Left ventricle myocardium inferior (tissue), 1 donor: ENCODE measurements around the gene ZNF710. TPM values are rescaled to one million over a fixed set of nuclear protein-coding genes. Genes with fewer than 3 reads are reported as not detected.
A peak's percentile ranks its signal among the peaks of the same experiment; 100 is the strongest.
"Not testable (repeated sequence)": the region's sequence is repeated elsewhere in the genome, so short reads cannot be mapped to it uniquely, and the experiment has no call there.

Experiments
- DNase-seq: peaks from one replicate; pipeline ENCODE4 v3.0.0-alpha.2; 2020
- H3K27ac ChIP-seq: fragments of 200-600 bp; replicated peaks from 2 replicates; pipeline ENCODE4 v1.8.0; 2021
- H3K27me3 ChIP-seq: fragments of 200-600 bp; 2 replicates; pipeline ENCODE4 v1.8.0; 2021; ENCODE audit warnings: low read depth
- H3K36me3 ChIP-seq: fragments of 200-600 bp; 2 replicates; pipeline ENCODE4 v1.8.0; 2021
- H3K4me1 ChIP-seq: fragments of 200-600 bp; 2 replicates; pipeline ENCODE4 v1.8.0; 2021
- H3K4me3 ChIP-seq: fragments of 200-600 bp; 2 replicates; pipeline ENCODE4 v1.8.0; 2021; ENCODE audit warnings: mild to moderate bottlenecking, moderate library complexity
- H3K9me3 ChIP-seq: fragments of 200-600 bp; replicated peaks from 2 replicates; pipeline ENCODE4 v1.8.0; 2021
- CTCF ChIP-seq: fragments of 200-600 bp; IDR thresholded peaks from 2 replicates; pipeline ENCODE4 v1.8.0; 2021; ENCODE audit warnings: antibody characterized with exemption, mild to moderate bottlenecking, borderline replicate concordance
- intact Hi-C: fragments of 100-400 bp; cut with micrococcal nuclease; formaldehyde crosslinking; loops from one replicate; pipeline ENCODE4 v1.11.0; 2022
- total RNA-seq: library from RNA; stranded (reverse); fragmentation: NEBNext Ultra II Directional; extraction: Animal tissue kit (Norgen Biotek cat#: 25700); gene quantifications from one replicate; pipeline ENCODE4 v1.2.1, GENCODE V29; 2021
- donor health status: DM: no; HTN: yes; CAD: no; lungs with severe emphysema.

ZNF710 gene
- total RNA-seq, 1 donor from 2014 or later = 5.5 TPM

- TF ChIP-seq CTCF = no peak
- intact Hi-C loops = no loop called here
- Histone ChIP-seq H3K36me3 (no peaks in the 10 kb centered on the region), H3K4me3 (peak within 1 kb of the TSS; percentile 99), H3K4me1 (peaks cover 77% of the 10 kb centered on the region), H3K27ac (peak within 1 kb of the TSS; percentile 98), H3K27me3 (no peaks in the 10 kb centered on the region), H3K9me3 (no peaks in the 10 kb centered on the region)
- peak; percentile 82 for DNase-seq
Measured at GRCh38 chr15:90101969-90102890, 101.1 kb downstream of the ZNF710 start, which contains the start of gene IDH2. Gene IDH2, minus strand, starts transcription at chr15:90102468. Its CDS starts 78 bp downstream, at chr15:90102390.

- no peak for DNase-seq
- H3K9me3 ChIP-seq = no peaks in the 10 kb centered on the region
- TF ChIP-seq CTCF = no peak
- peaks cover 64% of the 10 kb centered on the region for H3K4me1 ChIP-seq
- no peaks in the 10 kb centered on the region for H3K36me3 ChIP-seq
- H3K4me3 ChIP-seq = peak overlapping the region; percentile 99
- intact Hi-C loops = no loop called here
- H3K27ac ChIP-seq = peak overlapping the region; percentile 98
- H3K27me3 ChIP-seq = no peaks in the 10 kb centered on the region
Measured at GRCh38 chr15:90103701-90104329, 102.7 kb downstream of the ZNF710 start.

- Histone ChIP-seq H3K27ac (peak overlapping the region; percentile 98), H3K4me3 (peak overlapping the region; percentile 99), H3K27me3 (no peaks in the 10 kb centered on the region), H3K9me3 (no peaks in the 10 kb centered on the region), H3K36me3 (no peaks in the 10 kb centered on the region), H3K4me1 (peaks cover 57% of the 10 kb centered on the region)
- no peak for DNase-seq
- intact Hi-C loops = no loop called here
- TF ChIP-seq CTCF = no peak
Measured at GRCh38 chr15:90104551-90104950, 103.4 kb downstream of the ZNF710 start.

GRCh38 chr15:90105521-90105920 is 104.4 kb downstream of the ZNF710 start:
- no peak for DNase-seq
- Histone ChIP-seq H3K27me3 (no peaks in the 10 kb centered on the region), H3K27ac (peak overlapping the region; percentile 98), H3K4me1 (peaks cover 47% of the 10 kb centered on the region), H3K4me3 (no peak overlapping the region), H3K36me3 (no peaks in the 10 kb centered on the region), H3K9me3 (no peaks in the 10 kb centered on the region)
- no peak for TF ChIP-seq CTCF
- intact Hi-C loops = no loop called here

GRCh38 chr15:90106522-90107117 is 105.5 kb downstream of the ZNF710 start:
- Histone ChIP-seq H3K4me3 (peak overlapping the region; percentile 30), H3K4me1 (peaks cover 36% of the 10 kb centered on the region), H3K36me3 (no peaks in the 10 kb centered on the region), H3K27me3 (no peaks in the 10 kb centered on the region), H3K27ac (peak overlapping the region; percentile 98), H3K9me3 (no peaks in the 10 kb centered on the region)
- peak; percentile 77 for DNase-seq
- TF ChIP-seq CTCF = no peak
- intact Hi-C loops = no loop called here

GRCh38 chr15:90108038-90108437 is 106.9 kb downstream of the ZNF710 start:
- H3K27ac ChIP-seq, DNase-seq, intact Hi-C loops, H3K27me3 ChIP-seq, H3K36me3 ChIP-seq, H3K4me3 ChIP-seq, H3K9me3 ChIP-seq: not testable (repeated sequence)
- H3K4me1 ChIP-seq = peaks cover 25% of the 10 kb centered on the region

GRCh38 chr15:90109163-90109751 is 108.1 kb downstream of the ZNF710 start:
- DNase-seq, H3K36me3 ChIP-seq, H3K27me3 ChIP-seq, H3K4me3 ChIP-seq, intact Hi-C loops, H3K27ac ChIP-seq, H3K9me3 ChIP-seq: not testable (repeated sequence)
- peaks cover 21% of the 10 kb centered on the region for H3K4me1 ChIP-seq
